A673 (cell line): ENCODE measurements around the gene USP32.

Source experiments
- EZH2 ChIP-seq: fragments of 200-600 bp; sonication (generic); IDR thresholded peaks from 2 replicates; pipeline ENCODE4 v1.6.1; 2017; ENCODE audit warnings: borderline replicate concordance, low read depth, mild to moderate bottlenecking, mixed read lengths, antibody characterized with exemption, low read length; ENCODE audit not compliant: poor library complexity, severe bottlenecking
- TF ChIP-seq, protein P1 (sequence below): fragments of 300-800, 200-600 bp; sonication (generic); conservative IDR thresholded peaks from 2 replicates; pipeline ENCODE4 v1.5.1; 2017; ENCODE audit warnings: low read depth, mild to moderate bottlenecking, antibody characterized with exemption, low read length, moderate library complexity, mixed read lengths

GRCh38 chr17:60335289-60335688, 56.6 kb downstream of the USP32 start:
- no peak for TF ChIP-seq EZH2
- TF ChIP-seq, protein P1, sequence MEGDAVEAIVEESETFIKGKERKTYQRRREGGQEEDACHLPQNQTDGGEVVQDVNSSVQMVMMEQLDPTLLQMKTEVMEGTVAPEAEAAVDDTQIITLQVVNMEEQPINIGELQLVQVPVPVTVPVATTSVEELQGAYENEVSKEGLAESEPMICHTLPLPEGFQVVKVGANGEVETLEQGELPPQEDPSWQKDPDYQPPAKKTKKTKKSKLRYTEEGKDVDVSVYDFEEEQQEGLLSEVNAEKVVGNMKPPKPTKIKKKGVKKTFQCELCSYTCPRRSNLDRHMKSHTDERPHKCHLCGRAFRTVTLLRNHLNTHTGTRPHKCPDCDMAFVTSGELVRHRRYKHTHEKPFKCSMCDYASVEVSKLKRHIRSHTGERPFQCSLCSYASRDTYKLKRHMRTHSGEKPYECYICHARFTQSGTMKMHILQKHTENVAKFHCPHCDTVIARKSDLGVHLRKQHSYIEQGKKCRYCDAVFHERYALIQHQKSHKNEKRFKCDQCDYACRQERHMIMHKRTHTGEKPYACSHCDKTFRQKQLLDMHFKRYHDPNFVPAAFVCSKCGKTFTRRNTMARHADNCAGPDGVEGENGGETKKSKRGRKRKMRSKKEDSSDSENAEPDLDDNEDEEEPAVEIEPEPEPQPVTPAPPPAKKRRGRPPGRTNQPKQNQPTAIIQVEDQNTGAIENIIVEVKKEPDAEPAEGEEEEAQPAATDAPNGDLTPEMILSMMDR, result no peak
